HepG2 (cell line): ENCODE results near the gene CCDC61. TPM values are rescaled to one million over a fixed set of nuclear protein-coding genes. Genes with fewer than 3 reads are reported as not detected.

Experiments
- ATAC-seq: fragments of 200-7000 bp; cut with Tn5 transposase; 3 replicates; pipeline ENCODE4 v1.9.1; 2020; ENCODE audit warnings: mild to moderate bottlenecking, moderate library complexity
- BruUV-seq: library from RNA; stranded (reverse); fragments of 400-500 nt; replicated peaks from 2 replicates; lab custom pipeline; 2021; lab: Mats Ljungman, UMichigan
- CTCF ChIA-PET: fragments of 300-600 bp; formaldehyde crosslinking; extraction: SDS; loops from one replicate; lab custom pipeline; 2021; ENCODE audit warnings: low total read pairs, inconsistent platforms, low intra/inter-chr PET ratio; lab: Yijun Ruan, JAX
- POLR2A ChIA-PET: fragments of 350-600 bp; sonication (Branson Sonifier 250); formaldehyde crosslinking; loops from one replicate; lab custom pipeline; 2020; ENCODE audit warnings: antibody characterized with exemption, inconsistent platforms; lab: Yijun Ruan, JAX
- DNase-seq: peaks from one replicate; pipeline ENCODE4 v3.0.0-alpha.2; 2015; ENCODE audit warnings: low spot score
- FAIRE-seq: peaks from 3 replicates; lab custom pipeline; 2011; peaks lifted over from hg19 to GRCh38; lab: Jason Lieb, UNC
- H2AFZ ChIP-seq: one replicate; pipeline ENCODE4 v1.6.1; 2011; ENCODE audit warnings: low read length, inconsistent platforms
- H3K27ac ChIP-seq: fragments of 300-600 bp; 3 replicates; pipeline ENCODE4 v1.8.0; 2011; ENCODE audit warnings: mixed run types, mild to moderate bottlenecking, mixed read lengths, low read length, inconsistent platforms; ENCODE audit not compliant: insufficient read depth; ENCODE audit errors: extremely low read length
- H3K27me3 ChIP-seq, 2 experiments: fragments of 200-600 bp in 1 of 2; 2 replicates in 1 of 2; 3 replicates in 1 of 2; pipeline versions ENCODE4 v1.6.0 to v1.8.0; 2011; ENCODE audit warnings: low read length in 2 of 2, mild to moderate bottlenecking in 2 of 2, moderate library complexity in 2 of 2, inconsistent platforms in 1 of 2; ENCODE audit not compliant: insufficient read depth in 2 of 2, control insufficient read depth in 1 of 2
- H3K36me3 ChIP-seq, 2 experiments: fragments of 200-600 bp in 1 of 2; replicated peaks in 1 of 2; 2 replicates in 1 of 2; 3 replicates in 1 of 2; pipeline versions ENCODE4 v1.5.1 to v1.8.0; 2011; ENCODE audit warnings: low read length in 2 of 2, inconsistent platforms in 1 of 2; ENCODE audit not compliant: insufficient read depth in 2 of 2, control insufficient read depth in 1 of 2
- H3K4me1 ChIP-seq: 2 replicates; pipeline ENCODE4 v1.5.1; 2012; ENCODE audit warnings: low read length, inconsistent platforms; ENCODE audit not compliant: insufficient read depth
- H3K4me2 ChIP-seq: 2 replicates; pipeline ENCODE4 v1.6.0; 2011; ENCODE audit warnings: low read depth, low read length, inconsistent platforms
- H3K4me3 ChIP-seq, 3 experiments: fragments of 200-600 bp in 1 of 3; sonication (generic), shearing (Covaris generic) in 1 of 3; replicated peaks in 1 of 3; 2 replicates each; pipeline ENCODE4 v1.5.1; 2011 to 2016; ENCODE audit warnings: low read length in 3 of 3, inconsistent platforms in 2 of 3, low read depth in 2 of 3, mild to moderate bottlenecking in 2 of 3, control low read depth in 1 of 3, mixed read lengths in 1 of 3; ENCODE audit not compliant: insufficient read depth in 1 of 3
- H3K79me2 ChIP-seq: one replicate; pipeline ENCODE4 v1.6.1; 2011; ENCODE audit warnings: low read length, inconsistent platforms; ENCODE audit not compliant: insufficient read depth
- H3K9ac ChIP-seq: 2 replicates; pipeline ENCODE4 v1.6.0; 2011; ENCODE audit warnings: mild to moderate bottlenecking, low read depth, low read length, inconsistent platforms; ENCODE audit not compliant: insufficient read depth
- H3K9me3 ChIP-seq: 2 replicates; pipeline ENCODE4 v1.5.1; 2012; ENCODE audit warnings: mild to moderate bottlenecking, low read length
- H4K20me1 ChIP-seq: 2 replicates; pipeline ENCODE4 v1.6.0; 2011; ENCODE audit warnings: inconsistent platforms, mild to moderate bottlenecking, low read length, moderate library complexity; ENCODE audit not compliant: insufficient read depth
- FOXM1 ChIP-seq: sonication (generic); formaldehyde crosslinking; IDR thresholded peaks from 2 replicates; pipeline ENCODE4 v1.5.0; 2020; ENCODE audit warnings: missing genetic modification reagents
- GATA4 ChIP-seq: sonication (generic); IDR thresholded peaks from 2 replicates; pipeline ENCODE4 v1.6.1; 2016; ENCODE audit warnings: antibody characterized with exemption, low read depth, borderline replicate concordance
- IKZF1 ChIP-seq: fragments of 450-650 bp; IDR thresholded peaks from 2 replicates; pipeline ENCODE4 v1.7.1; 2016
- PHF21A ChIP-seq: sonication (generic); formaldehyde crosslinking; IDR thresholded peaks from 2 replicates; pipeline ENCODE4 v1.5.0; 2020; ENCODE audit warnings: mild to moderate bottlenecking, missing genetic modification reagents
- PTBP1 ChIP-seq: fragments of 200-400 bp; formaldehyde crosslinking; IDR thresholded peaks from 2 replicates; pipeline ENCODE4 v1.6.1; 2018; ENCODE audit warnings: low read length, low read depth; ENCODE audit not compliant: poor library complexity, severe bottlenecking
- RFX5 ChIP-seq: IDR thresholded peaks from 2 replicates; pipeline ENCODE4 v1.6.1; 2011; ENCODE audit warnings: low read depth, low read length, improper control_type of control experiment
- SNAI1 ChIP-seq: sonication (generic); formaldehyde crosslinking; IDR thresholded peaks from 2 replicates; pipeline ENCODE4 v1.5.0; 2020; ENCODE audit warnings: mild to moderate bottlenecking, missing genetic modification reagents, borderline replicate concordance
- TEF ChIP-seq: sonication (generic); formaldehyde crosslinking; IDR thresholded peaks from 2 replicates; pipeline ENCODE4 v1.5.0; 2020; ENCODE audit warnings: missing genetic modification reagents
- ZFP41 ChIP-seq: sonication (generic); formaldehyde crosslinking; IDR thresholded peaks from 2 replicates; pipeline ENCODE4 v1.4.0; 2020; ENCODE audit warnings: mild to moderate bottlenecking, missing genetic modification reagents, borderline replicate concordance
- ZNF101 ChIP-seq: sonication (generic); formaldehyde crosslinking; IDR thresholded peaks from 2 replicates; pipeline ENCODE4 v1.4.0; 2020; ENCODE audit warnings: mild to moderate bottlenecking, low read depth, missing genetic modification reagents, borderline replicate concordance
- ZNF24 ChIP-seq: fragments of 450-650 bp; IDR thresholded peaks from 2 replicates; pipeline ENCODE4 v1.6.1; 2017; ENCODE audit warnings: antibody characterized with exemption, mild to moderate bottlenecking
- ZNF280B ChIP-seq: sonication (generic); formaldehyde crosslinking; IDR thresholded peaks from 2 replicates; pipeline ENCODE4 v1.5.0; 2020; ENCODE audit warnings: missing genetic modification reagents, mild to moderate bottlenecking, borderline replicate concordance
- ZNF337 ChIP-seq: sonication (generic); formaldehyde crosslinking; IDR thresholded peaks from 2 replicates; pipeline ENCODE4 v1.5.1; 2020; ENCODE audit warnings: missing genetic modification reagents, low read depth, mild to moderate bottlenecking, borderline replicate concordance
- ZNF550 ChIP-seq: sonication (generic); formaldehyde crosslinking; IDR thresholded peaks from 2 replicates; pipeline ENCODE4 v1.4.0; 2020; ENCODE audit warnings: mild to moderate bottlenecking, missing genetic modification reagents, borderline replicate concordance
- ZNF597 ChIP-seq: sonication (generic); formaldehyde crosslinking; IDR thresholded peaks from 2 replicates; pipeline ENCODE4 v1.5.0; 2020; ENCODE audit warnings: missing genetic modification reagents
- WGBS: methylation state at CpG from one replicate; pipeline ENCODE4 v1.1.6; 2017; ENCODE audit warnings: low lambda C conversion rate; 5-methylcytosine and 5-hydroxymethylcytosine counted together
- in situ Hi-C: cut with HindIII; loops from 2 replicates; pipeline ENCODE4 v1.10.0; 2017; ENCODE audit warnings: low pct_unique_long_range_greater_than_20kb; ENCODE audit not compliant: extremely low pct_ligation_motif_present
- intact Hi-C: fragments of 100-400 bp; cut with micrococcal nuclease; formaldehyde crosslinking; loops from one replicate; pipeline ENCODE4 v1.10.0; 2022; ENCODE audit not compliant: unreplicated experiment
- polyA plus RNA-seq, 8 experiments: library from polyadenylated mRNA; depleted of rRNA in 3 of 8; stranded (reverse) in 7 of 8; unstranded in 1 of 8; fragments of >200 nt; fragmentation: Illumina TruSeq in 4 of 8; extraction: Trizol in 4 of 8; gene quantifications; 2 replicates each; pipeline versions ENCODE4 v1.2.1 to v1.2.3, GENCODE V29; 2011 to 2016; ENCODE audit warnings: low read depth in 4 of 8, missing spikeins in 1 of 8, mixed read lengths in 1 of 8; ENCODE audit not compliant: insufficient read depth in 1 of 8
- total RNA-seq, 5 experiments: library from RNA; depleted of rRNA; stranded (reverse); fragments of >200 nt; fragmentation: Illumina TruSeq; extraction: Trizol; gene quantifications; 2 replicates each; pipeline ENCODE4 v1.2.3, GENCODE V29; 2016; ENCODE audit warnings: low read depth in 1 of 5
- TF ChIP-seq, protein P1 (sequence below): sonication (generic); formaldehyde crosslinking; IDR thresholded peaks from 2 replicates; pipeline ENCODE4 v1.5.1; 2020; ENCODE audit warnings: mild to moderate bottlenecking, missing genetic modification reagents, borderline replicate concordance
- TF ChIP-seq, protein P2 (sequence below): sonication (generic); formaldehyde crosslinking; IDR thresholded peaks from 2 replicates; pipeline ENCODE4 v1.8.1; 2023; ENCODE audit warnings: missing genetic modification reagents, inconsistent platforms, borderline replicate concordance

CCDC61 gene
- total and polyA plus RNA-seq, 2 of the 13 experiments (the other 11 are each of a cell fraction or from before 2014, with no cell fraction given), result 4.2 to 4.9 TPM

- ATAC-seq (no peak), DNase-seq (no peak), FAIRE-seq (no peak)
- no peaks in the 10 kb centered on the region for H3K4me1 ChIP-seq
- BruUV-seq, result no TSS peak
- H3K9me3 ChIP-seq, result no peaks in the 10 kb centered on the region
- no peak overlapping the region for H3K4me2 ChIP-seq
- H3K27me3 ChIP-seq, result peaks cover 0 to 20% of the 10 kb centered on the region in 2 experiments; a peak in 4 of 5 replicates
- no peaks in the 10 kb centered on the region for H4K20me1 ChIP-seq
- intact Hi-C loops (no loop called here), in situ Hi-C loops (no loop called here)
- no peak overlapping the region for H3K9ac ChIP-seq
- ChIA-PET CTCF (no interaction called here), POLR2A (no interaction called here)
- H3K27ac ChIP-seq, result no peak overlapping the region
- no peaks in the 10 kb centered on the region for H3K79me2 ChIP-seq
- no peak overlapping the region for H3K4me3 ChIP-seq
- no peak overlapping the region for H2AFZ ChIP-seq
- H3K36me3 ChIP-seq, result no peaks in the 10 kb centered on the region
- WGBS, result 61% methylated on average over 7 of the region's 7 CpGs
- TF ChIP-seq PTBP1 (no peak), ZNF337 (CRISPR knock-in tag) (no peak), FOXM1 (CRISPR knock-in tag) (no peak), ZFP41 (no peak), ZNF101 (CRISPR knock-in tag) (no peak), ZNF280B (no peak), SNAI1 (CRISPR knock-in tag) (no peak), ZNF550 (no peak), TEF (CRISPR knock-in tag) (no peak), RFX5 (no peak), GATA4 (no peak), PHF21A (CRISPR knock-in tag) (no peak), ZNF597 (CRISPR knock-in tag) (no peak), IKZF1 (no peak), ZNF24 (no peak)
- TF ChIP-seq, protein P1, sequence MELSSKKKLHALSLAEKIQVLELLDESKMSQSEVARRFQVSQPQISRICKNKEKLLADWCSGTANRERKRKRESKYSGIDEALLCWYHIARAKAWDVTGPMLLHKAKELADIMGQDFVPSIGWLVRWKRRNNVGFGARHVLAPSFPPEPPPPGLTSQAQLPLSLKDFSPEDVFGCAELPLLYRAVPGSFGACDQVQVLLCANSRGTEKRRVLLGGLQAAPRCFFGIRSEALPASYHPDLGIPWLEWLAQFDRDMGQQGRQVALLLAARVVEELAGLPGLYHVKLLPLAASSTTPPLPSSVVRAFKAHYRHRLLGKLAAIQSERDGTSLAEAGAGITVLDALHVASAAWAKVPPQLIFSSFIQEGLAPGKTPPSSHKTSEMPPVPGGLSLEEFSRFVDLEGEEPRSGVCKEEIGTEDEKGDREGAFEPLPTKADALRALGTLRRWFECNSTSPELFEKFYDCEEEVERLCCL (CRISPR knock-in tag), result no peak
- TF ChIP-seq, protein P2, sequence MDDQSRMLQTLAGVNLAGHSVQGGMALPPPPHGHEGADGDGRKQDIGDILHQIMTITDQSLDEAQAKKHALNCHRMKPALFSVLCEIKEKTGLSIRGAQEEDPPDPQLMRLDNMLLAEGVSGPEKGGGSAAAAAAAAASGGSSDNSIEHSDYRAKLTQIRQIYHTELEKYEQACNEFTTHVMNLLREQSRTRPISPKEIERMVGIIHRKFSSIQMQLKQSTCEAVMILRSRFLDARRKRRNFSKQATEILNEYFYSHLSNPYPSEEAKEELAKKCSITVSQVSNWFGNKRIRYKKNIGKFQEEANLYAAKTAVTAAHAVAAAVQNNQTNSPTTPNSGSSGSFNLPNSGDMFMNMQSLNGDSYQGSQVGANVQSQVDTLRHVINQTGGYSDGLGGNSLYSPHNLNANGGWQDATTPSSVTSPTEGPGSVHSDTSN (CRISPR knock-in tag), result no peak
These were observed 9.9 kb upstream of the CCDC61 start for GRCh38 chr19:45985321-45985720.
